Right lung (tissue), 5 donors: ENCODE results near the gene STK33. TPM values are rescaled to one million over a fixed set of nuclear protein-coding genes. Genes with fewer than 3 reads are reported as not detected.
A peak's percentile ranks its signal among the peaks of the same experiment; 100 is the strongest.
"Not testable (repeated sequence)": the region's sequence is repeated elsewhere in the genome, so short reads cannot be mapped to it uniquely, and the experiment has no call there.

ENCODE experiments used
- DNase-seq, 2 donors: peaks; one replicate each; pipeline ENCODE4 v3.0.0-alpha.2; 2013
- polyA plus RNA-seq, 5 donors: library from polyadenylated mRNA; unstranded; fragments of 120-200 nt; gene quantifications; one replicate each; pipeline versions ENCODE4 v1.2.1 to v1.2.3, GENCODE V29; 2013; ENCODE audit warnings: inconsistent platforms in 1 of 5, low replicate concordance in 1 of 5; ENCODE audit not compliant: insufficient read length in 5 of 5, insufficient read depth in 1 of 5

Gene STK33
- polyA plus RNA-seq, 5 donors, result 21.6 to 29.2 (median 25.2) TPM

- DNase-seq, result no peak
These were observed 48.2 kb downstream of the STK33 start for GRCh38 chr11:8545698-8546366.

GRCh38 chr11:8544807-8545206 lies 49.2 kb downstream of the STK33 start:
- DNase-seq, result no peak

- DNase-seq, result no peak
These were observed 50.8 kb downstream of the STK33 start for GRCh38 chr11:8543278-8543677.

GRCh38 chr11:8541448-8541847 lies 52.6 kb downstream of the STK33 start:
- DNase-seq, result no peak

GRCh38 chr11:8533332-8533731 lies 60.7 kb downstream of the STK33 start:
- no peak for DNase-seq

- no peak for DNase-seq
These were observed 61.6 kb downstream of the STK33 start for GRCh38 chr11:8532475-8532874.

GRCh38 chr11:8531982-8532381 lies 62.0 kb downstream of the STK33 start:
- DNase-seq, result no peak

GRCh38 chr11:8531312-8531711 lies 62.7 kb downstream of the STK33 start:
- DNase-seq, result peak in 1 of 2 donors; percentile 1

- DNase-seq, result no peak
These were observed 66.1 kb downstream of the STK33 start for GRCh38 chr11:8527939-8528338.

GRCh38 chr11:8523396-8523795 lies 70.6 kb downstream of the STK33 start:
- DNase-seq, result no peak

- DNase-seq, result no peak
These were observed 81.5 kb downstream of the STK33 start for GRCh38 chr11:8512547-8512946.

GRCh38 chr11:8503910-8504364 lies 90.1 kb downstream of the STK33 start:
- peak; percentile 4 to 11 for DNase-seq

GRCh38 chr11:8501836-8502235 lies 92.2 kb downstream of the STK33 start:
- DNase-seq, result no peak

- DNase-seq, result no peak
These were observed 105.6 kb downstream of the STK33 start for GRCh38 chr11:8488395-8488794.

- DNase-seq, result no peak
These were observed 106.8 kb downstream of the STK33 start for GRCh38 chr11:8487261-8487660.

- no peak for DNase-seq
These were observed 109.8 kb downstream of the STK33 start for GRCh38 chr11:8484251-8484650.

GRCh38 chr11:8480858-8481257 lies 113.2 kb downstream of the STK33 start:
- no peak for DNase-seq

GRCh38 chr11:8477680-8478079 lies 116.3 kb downstream of the STK33 start:
- DNase-seq, result no peak

GRCh38 chr11:8477151-8477550 lies 116.9 kb downstream of the STK33 start:
- no peak for DNase-seq

GRCh38 chr11:8467806-8468205 lies 126.2 kb downstream of the STK33 start:
- DNase-seq, result not testable (repeated sequence)

GRCh38 chr11:8467356-8467755 lies 126.7 kb downstream of the STK33 start:
- DNase-seq, result not testable (repeated sequence)

- DNase-seq, result not testable (repeated sequence)
These were observed 127.1 kb downstream of the STK33 start for GRCh38 chr11:8466884-8467283.

- DNase-seq, result no peak
These were observed 134.2 kb downstream of the STK33 start for GRCh38 chr11:8459711-8460399.
